PC-9 (cell line): Measurements from ENCODE around the gene RYR1. TPM values are rescaled to one million over a fixed set of nuclear protein-coding genes. Genes with fewer than 3 reads are reported as not detected.

Source experiments
- BruUV-seq: library from RNA; stranded (reverse); fragments of 400-500 nt; replicated peaks from 2 replicates; lab custom pipeline; 2021; lab: Mats Ljungman, UMichigan
- CTCF ChIA-PET: fragments of 300-600 bp; sonication (Branson Sonifier 250); formaldehyde crosslinking; loops from one replicate; lab custom pipeline; 2022; ENCODE audit warnings: antibody characterized with exemption; lab: Charles Lee
- POLR2A ChIA-PET: fragments of 300-600 bp; sonication (Branson Sonifier 250); formaldehyde crosslinking; loops from one replicate; lab custom pipeline; 2022; ENCODE audit warnings: antibody characterized with exemption; ENCODE audit not compliant: unreplicated experiment; lab: Charles Lee
- DNase-seq, 2 experiments: peaks; one replicate each; pipeline versions ENCODE4 v3.0.0 to v3.0.0-alpha.2; 2015 to 2022; ENCODE audit warnings: mixed read lengths in 1 of 2
- H2AFZ ChIP-seq: fragments of 200-600 bp; sonication (generic); 2 replicates; pipeline ENCODE4 v1.8.1; 2017; ENCODE audit warnings: antibody characterized with exemption
- H3F3A ChIP-seq: fragments of 200-600 bp; sonication (generic); 2 replicates; pipeline ENCODE4 v1.8.1; 2017; ENCODE audit warnings: antibody characterized with exemption, mild to moderate bottlenecking, low read depth; ENCODE audit not compliant: insufficient read depth
- H3K27ac ChIP-seq: fragments of 200-600 bp; sonication (generic); 2 replicates; pipeline ENCODE4 v1.6.1; 2016; ENCODE audit warnings: mixed run types
- H3K27me3 ChIP-seq: fragments of 200-600 bp; sonication (generic); 2 replicates; pipeline ENCODE4 v1.6.1; 2016; ENCODE audit warnings: low read depth, mixed run types; ENCODE audit not compliant: insufficient read depth
- H3K36me3 ChIP-seq: fragments of 200-600 bp; sonication (generic); 2 replicates; pipeline ENCODE4 v1.6.1; 2016; ENCODE audit warnings: low read depth, mixed run types
- H3K4me1 ChIP-seq: fragments of 200-600 bp; sonication (generic); replicated peaks from 2 replicates; pipeline ENCODE4 v1.6.1; 2016; ENCODE audit warnings: mixed run types; ENCODE audit not compliant: insufficient read depth
- H3K4me2 ChIP-seq: fragments of 200-600 bp; sonication (generic); 2 replicates; pipeline ENCODE4 v1.6.1; 2017; ENCODE audit warnings: mixed run types
- H3K4me3 ChIP-seq: fragments of 200-600 bp; sonication (generic); 2 replicates; pipeline ENCODE4 v1.6.1; 2016; ENCODE audit warnings: mixed run types
- H3K79me2 ChIP-seq: fragments of 200-600 bp; sonication (generic); 2 replicates; pipeline ENCODE4 v1.6.1; 2017; ENCODE audit warnings: low read depth, mixed run types
- H3K9me2 ChIP-seq: fragments of 200-600 bp; sonication (generic); 2 replicates; pipeline ENCODE4 v1.8.1; 2017; ENCODE audit warnings: mild to moderate bottlenecking; ENCODE audit not compliant: insufficient read depth
- H3K9me3 ChIP-seq: fragments of 200-600 bp; sonication (generic); 2 replicates; pipeline ENCODE4 v1.8.1; 2016; ENCODE audit warnings: low read depth; ENCODE audit not compliant: insufficient read depth
- H4K20me1 ChIP-seq: fragments of 200-600 bp; sonication (generic); 2 replicates; pipeline ENCODE4 v1.8.1; 2017; ENCODE audit not compliant: insufficient read depth
- CTCF ChIP-seq: fragments of 200-600 bp; sonication (generic); conservative IDR thresholded peaks from 2 replicates; pipeline ENCODE4 v1.6.1; 2017; ENCODE audit warnings: mixed run types, antibody characterized with exemption, mild to moderate bottlenecking, moderate library complexity
- EZH2 ChIP-seq: fragments of 200-600 bp; sonication (generic); IDR thresholded peaks from 2 replicates; pipeline ENCODE4 v1.8.0; 2017; ENCODE audit warnings: antibody characterized with exemption, low read depth
- intact Hi-C: fragments of 100-400 bp; cut with micrococcal nuclease; formaldehyde crosslinking; loops from one replicate; pipeline ENCODE4 v1.10.0; 2022; ENCODE audit not compliant: unreplicated experiment
- total RNA-seq: library from RNA; stranded (reverse); gene quantifications from 2 replicates; pipeline ENCODE4 v1.2.3, GENCODE V29; 2021

RYR1 gene
- total RNA-seq, 1 experiment from 2014 or later, result 1.0 TPM

GRCh38 chr19:38473201-38473600 is 39.7 kb downstream of the RYR1 start:
- Histone ChIP-seq H3K27me3 (peaks cover 93% of the 10 kb centered on the region), H3F3A (no peaks in the 10 kb centered on the region), H3K4me1 (no peaks in the 10 kb centered on the region), H3K36me3 (no peaks in the 10 kb centered on the region), H2AFZ (no peak overlapping the region), H3K79me2 (no peaks in the 10 kb centered on the region), H3K9me3 (no peaks in the 10 kb centered on the region), H3K9me2 (no peaks in the 10 kb centered on the region), H3K27ac (no peak overlapping the region), H4K20me1 (no peaks in the 10 kb centered on the region), H3K4me3 (no peak overlapping the region), H3K4me2 (no peak overlapping the region)
- ChIA-PET CTCF (no interaction called here), POLR2A (no interaction called here)
- no TSS peak for BruUV-seq
- DNase-seq, result no peak
- TF ChIP-seq EZH2, result no peak
- no peak for TF ChIP-seq CTCF
- intact Hi-C loops, result no loop called here

- POLR2A ChIA-PET, result no interaction called here
- Histone ChIP-seq H3K9me3 (no peaks in the 10 kb centered on the region), H3K79me2 (no peaks in the 10 kb centered on the region), H3K36me3 (no peaks in the 10 kb centered on the region), H2AFZ (no peak overlapping the region), H3K9me2 (no peaks in the 10 kb centered on the region), H3K4me2 (no peak overlapping the region), H4K20me1 (no peaks in the 10 kb centered on the region), H3K27me3 (peaks cover 84% of the 10 kb centered on the region), H3K4me1 (no peaks in the 10 kb centered on the region), H3K27ac (no peak overlapping the region), H3F3A (no peaks in the 10 kb centered on the region), H3K4me3 (no peak overlapping the region)
- intact Hi-C loops, result no loop called here
- CTCF ChIA-PET, result no interaction called here
- TF ChIP-seq CTCF (no peak), EZH2 (no peak)
- no TSS peak for BruUV-seq
- no peak for DNase-seq
These were observed 41.7 kb downstream of the RYR1 start for GRCh38 chr19:38475176-38475575.

GRCh38 chr19:38478273-38478971 is 44.9 kb downstream of the RYR1 start:
- H4K20me1 ChIP-seq, result no peaks in the 10 kb centered on the region
- H3K4me1 ChIP-seq, result no peaks in the 10 kb centered on the region
- DNase-seq, result peak in 1 of 2 experiments; percentile 35
- ChIA-PET POLR2A (no interaction called here), CTCF (interaction anchor here (1.3 kb wide), 1 partner anchor 76 kb away, joined by 3 read pairs; the partner anchor contains the start of gene FAM98C)
- H3K36me3 ChIP-seq, result no peaks in the 10 kb centered on the region
- intact Hi-C loops, result no loop called here
- no peaks in the 10 kb centered on the region for H3K79me2 ChIP-seq
- no peak overlapping the region for H3K4me2 ChIP-seq
- no peak overlapping the region for H3K4me3 ChIP-seq
- TF ChIP-seq CTCF, result peak; percentile 44
- TF ChIP-seq EZH2, result no peak
- no peaks in the 10 kb centered on the region for H3F3A ChIP-seq
- BruUV-seq, result no TSS peak
- no peak overlapping the region for H2AFZ ChIP-seq
- no peaks in the 10 kb centered on the region for H3K9me3 ChIP-seq
- no peaks in the 10 kb centered on the region for H3K9me2 ChIP-seq
- no peak overlapping the region for H3K27ac ChIP-seq
- H3K27me3 ChIP-seq, result peaks cover 73% of the 10 kb centered on the region
